Embryonic facial prominence (tissue), 1 donor: ENCODE results near the gene C8A.

Experiments
- DNase-seq: peaks from one replicate; pipeline ENCODE4 v3.0.0-alpha.2; 2016; ENCODE audit errors: extremely low spot score

C8A gene

DNA sequence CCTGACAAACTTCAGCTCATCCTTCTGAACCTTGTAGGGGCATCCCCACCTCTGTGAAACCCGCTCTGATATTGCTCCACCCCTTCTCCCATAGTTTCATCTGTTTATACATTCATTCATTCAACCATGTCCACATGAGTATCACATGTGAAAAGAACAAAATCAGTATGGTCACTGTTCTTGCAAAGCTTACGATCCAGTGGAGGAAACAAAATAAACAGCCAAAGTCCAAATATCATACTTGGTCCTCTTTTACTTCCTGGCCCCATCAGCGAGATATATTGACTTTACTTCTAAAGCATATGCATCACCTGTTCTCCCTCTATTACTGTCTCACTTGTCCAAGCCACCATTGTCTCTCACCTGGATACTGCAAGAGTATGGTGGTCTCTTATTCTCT is 35.6 kb downstream of the C8A start:
- no peak for DNase-seq

DNA sequence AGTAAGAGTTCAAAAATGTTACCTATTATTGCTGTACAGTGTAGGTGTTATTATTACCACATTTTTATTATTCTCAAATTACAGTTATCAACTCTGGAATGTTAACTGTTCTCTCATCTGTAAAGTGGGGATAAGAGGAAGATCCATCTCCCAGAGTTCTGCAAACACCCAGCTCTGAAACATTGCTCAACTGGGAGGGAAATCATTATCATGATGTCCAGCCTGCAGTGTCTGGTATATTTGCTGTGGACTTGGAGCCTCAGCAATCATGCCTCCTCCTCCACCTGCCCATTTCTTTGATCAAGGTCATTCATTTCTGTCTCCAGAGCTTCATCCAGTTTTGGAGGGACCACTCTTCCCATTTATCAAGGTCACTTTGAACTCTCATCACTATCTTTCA is 39.4 kb downstream of the C8A start:
- DNase-seq = no peak

DNA sequence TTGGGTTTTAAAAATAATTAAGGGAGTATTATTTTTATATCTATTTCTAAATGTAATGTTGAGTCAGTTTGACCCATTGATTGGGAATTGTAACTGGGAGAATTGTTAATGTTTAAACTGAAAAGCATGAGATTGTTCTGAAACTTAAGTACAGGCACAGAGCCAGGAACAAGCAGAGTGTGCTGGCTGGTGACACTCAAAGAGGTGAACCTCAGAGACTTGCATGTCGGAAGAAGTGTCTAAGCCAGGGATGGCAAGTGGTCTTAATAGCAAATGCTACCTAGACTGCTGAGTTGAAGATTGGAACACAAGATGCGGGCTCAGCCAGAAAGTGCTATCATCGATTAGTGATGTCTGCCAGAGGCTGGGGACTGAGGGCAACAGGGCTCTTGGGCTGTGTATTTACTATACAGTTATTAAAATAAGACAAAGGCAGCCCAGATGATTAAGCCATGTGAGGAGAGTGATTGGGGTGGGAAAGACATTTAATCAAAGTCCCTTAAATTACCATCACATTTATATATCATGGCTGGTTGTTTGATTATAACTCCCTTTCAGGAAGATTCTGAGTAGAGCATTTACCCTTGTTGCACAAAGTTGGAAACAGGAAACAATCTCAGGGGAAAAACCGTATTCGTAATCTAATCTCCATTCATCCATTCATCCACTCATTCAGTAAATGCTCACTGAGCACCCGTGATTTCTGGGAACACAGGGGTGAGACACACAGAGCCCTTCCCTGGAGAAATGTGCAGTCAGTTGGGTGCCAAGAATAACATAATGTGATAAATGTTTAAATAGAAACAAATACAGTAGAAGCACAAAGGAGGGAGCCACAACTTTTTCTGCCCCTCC is 42.8 kb downstream of the C8A start:
- no peak for DNase-seq

DNA sequence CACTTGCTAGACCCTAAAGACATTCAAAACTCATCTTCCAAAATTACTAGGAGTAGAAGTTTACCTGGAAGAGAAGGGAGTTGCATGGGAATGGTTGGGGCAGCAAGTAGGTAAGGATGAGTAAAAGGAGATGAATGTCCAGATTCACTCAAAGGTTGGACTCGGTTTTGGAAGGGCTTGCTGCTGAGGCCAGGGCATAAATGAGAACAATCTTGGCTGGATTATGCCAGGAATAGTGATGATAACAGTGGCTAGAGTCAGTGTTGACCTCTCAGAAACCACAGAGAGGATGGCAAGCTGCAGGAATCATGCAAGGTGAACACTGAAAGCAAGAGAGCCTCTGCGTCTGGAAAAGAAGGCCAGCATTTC is 43.4 kb downstream of the C8A start:
- DNase-seq = no peak

DNA sequence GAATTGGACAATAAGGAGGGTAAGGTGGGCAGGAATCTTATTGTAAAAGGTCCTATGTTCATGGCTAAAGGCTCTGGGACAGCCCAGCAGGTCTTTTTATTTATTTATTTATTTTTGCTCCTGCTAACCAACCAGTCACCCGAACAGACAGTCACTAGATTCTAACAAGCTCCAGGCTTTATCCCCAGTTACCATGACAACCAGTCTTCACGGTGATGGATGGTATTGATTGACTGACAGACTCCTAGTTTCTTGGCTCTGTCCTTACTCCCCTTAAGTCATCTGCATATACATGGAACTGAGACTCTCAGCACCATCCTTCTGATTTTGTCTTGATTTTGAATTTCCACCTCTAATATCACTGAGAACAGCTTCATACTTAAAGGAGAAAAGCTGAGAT is 44.3 kb downstream of the C8A start:
- no peak for DNase-seq

DNA sequence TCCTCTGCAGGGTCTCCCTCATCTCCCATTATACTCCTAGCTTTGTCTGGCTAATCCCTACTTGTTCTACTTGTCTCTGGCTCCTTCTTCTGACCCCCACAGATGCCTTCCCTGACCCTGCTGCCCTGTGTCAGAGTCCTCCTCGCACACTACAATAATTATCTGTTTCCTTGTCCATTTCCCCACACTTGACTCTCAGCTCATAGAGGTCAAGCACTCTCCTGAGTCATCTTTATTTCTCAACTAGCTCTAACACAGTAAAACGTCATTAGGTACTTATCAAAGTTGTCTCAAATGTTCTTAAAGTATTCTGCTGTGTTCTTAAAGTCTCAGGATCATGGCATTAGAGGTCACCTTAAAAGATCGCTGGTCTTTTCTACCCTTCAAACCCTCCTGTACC is 47.1 kb downstream of the C8A start:
- DNase-seq = no peak

DNA sequence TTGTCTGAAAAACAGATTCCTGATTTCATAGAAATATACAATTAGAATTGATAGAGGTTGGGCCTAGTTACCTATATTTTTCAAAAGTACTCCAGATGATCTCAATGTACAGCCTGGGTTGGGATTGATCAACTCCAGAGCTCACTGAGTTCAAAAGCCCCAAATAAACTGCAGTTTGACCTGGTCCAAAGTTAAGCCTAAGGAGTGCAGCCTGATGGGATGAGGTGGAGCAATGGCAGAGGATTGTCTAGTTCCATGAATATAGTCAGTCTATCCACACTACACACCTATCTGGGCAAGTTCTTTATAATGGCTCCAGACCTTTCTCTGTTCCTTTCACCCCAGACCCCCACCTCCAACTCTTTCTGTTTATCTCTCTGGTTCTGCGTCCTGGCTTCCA is 49.2 kb downstream of the C8A start:
- no peak for DNase-seq

DNA sequence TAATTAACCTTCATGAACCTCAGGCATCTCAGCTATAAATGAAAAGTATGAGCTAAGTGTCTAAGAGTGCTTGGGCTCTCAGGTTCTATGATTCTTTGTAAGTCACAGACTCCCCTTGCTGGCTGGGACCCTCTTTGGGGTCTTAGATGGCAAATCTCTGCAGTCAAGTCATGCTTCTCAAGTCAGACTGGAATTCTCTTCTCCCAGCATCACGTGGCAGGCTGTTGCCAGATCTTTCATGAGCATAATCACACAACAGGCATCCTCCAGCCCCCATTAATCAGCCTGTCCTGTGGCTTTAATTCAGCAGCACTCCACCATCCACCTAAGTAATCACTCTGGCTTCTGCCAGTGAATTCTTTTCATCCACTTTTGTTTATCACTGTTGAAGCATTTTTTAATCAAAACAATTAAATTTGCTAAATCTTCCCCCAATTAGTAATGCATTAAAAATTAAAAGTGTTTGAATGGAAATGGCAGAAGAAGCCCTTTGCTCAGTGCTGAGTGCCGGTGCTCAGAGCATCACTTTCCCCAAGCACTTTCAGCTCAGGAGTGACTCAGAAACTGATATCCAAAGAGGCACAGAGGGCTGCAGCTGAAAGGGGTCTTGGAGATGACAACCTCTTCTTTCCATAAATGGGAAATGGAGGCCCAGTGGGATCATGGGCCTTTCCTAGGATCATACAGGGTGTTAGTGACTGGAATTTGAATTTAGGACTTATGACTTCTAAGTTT is 50.2 kb downstream of the C8A start:
- no peak for DNase-seq

DNA sequence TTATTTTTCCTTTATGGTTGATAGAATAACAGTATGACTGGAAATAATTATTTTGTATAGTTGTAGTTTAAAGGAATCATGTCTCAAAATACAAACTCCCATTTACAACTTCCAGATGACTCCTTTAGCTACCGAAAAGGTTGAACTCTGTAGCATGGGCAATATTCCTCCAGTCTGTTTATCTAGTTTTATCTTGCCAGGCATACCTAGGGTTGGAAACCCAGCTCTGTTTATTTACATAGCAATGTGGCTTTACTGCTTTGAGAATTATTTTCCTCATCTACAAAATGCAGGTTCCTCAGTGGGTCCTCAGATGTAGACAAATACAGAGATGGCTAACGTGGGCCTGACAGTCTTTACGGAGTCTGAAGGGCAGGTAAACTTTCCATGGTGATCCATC is 51.1 kb downstream of the C8A start:
- DNase-seq = no peak

DNA sequence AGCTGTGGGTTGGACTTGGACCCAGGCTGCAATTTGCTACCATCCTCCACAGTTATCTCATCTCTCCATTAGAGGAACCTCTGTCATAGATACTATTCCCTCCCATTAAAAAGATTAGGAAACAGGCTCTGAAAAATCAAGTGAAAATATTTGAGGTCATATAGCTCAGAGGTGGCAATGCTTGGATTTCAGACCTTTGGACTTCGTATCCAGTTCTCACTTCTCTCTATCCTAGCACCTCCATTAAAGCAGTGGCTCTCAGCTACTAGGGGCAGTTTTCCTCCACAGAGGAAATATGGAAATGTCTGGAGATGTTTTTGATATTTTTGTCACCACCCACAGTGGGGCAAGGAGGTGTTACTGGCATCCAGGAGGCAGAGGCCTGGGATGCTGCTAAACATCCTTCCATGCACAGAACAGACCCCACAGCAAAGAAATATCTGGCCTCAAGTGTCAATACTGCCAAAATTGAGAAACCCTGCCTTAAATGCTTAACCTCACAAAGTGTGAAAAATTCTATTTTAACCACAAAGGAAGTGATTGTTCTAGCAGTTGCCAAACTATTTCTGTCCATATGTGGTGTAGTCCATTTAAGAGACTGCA is 54.1 kb downstream of the C8A start:
- no peak for DNase-seq

DNA sequence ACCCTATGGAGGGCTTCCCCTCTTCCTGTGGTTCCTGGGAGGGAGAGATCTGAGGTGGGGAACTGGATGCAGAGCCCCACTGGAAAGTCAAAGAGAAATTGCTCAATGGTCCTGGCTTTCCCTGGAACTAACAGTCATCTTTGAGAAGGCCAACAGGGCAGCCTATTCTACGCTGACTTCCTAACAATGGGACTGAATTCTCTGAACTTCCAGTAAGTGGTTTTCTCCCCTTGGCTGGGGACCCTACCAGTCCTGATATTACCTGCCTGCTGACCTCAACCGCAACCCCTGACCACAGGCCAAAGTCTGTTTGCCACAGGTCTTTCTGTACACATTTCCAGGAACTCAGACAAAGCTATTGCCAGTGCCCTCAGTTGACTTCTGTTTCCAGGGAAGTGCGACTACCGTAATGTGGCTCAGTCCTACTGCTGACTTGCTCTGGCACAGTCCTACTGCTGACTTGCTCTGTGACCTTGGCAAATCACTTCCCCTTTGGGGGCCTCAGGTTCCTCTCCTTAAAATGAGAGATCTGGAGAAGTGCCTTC is 55.9 kb downstream of the C8A start:
- no peak for DNase-seq

DNA sequence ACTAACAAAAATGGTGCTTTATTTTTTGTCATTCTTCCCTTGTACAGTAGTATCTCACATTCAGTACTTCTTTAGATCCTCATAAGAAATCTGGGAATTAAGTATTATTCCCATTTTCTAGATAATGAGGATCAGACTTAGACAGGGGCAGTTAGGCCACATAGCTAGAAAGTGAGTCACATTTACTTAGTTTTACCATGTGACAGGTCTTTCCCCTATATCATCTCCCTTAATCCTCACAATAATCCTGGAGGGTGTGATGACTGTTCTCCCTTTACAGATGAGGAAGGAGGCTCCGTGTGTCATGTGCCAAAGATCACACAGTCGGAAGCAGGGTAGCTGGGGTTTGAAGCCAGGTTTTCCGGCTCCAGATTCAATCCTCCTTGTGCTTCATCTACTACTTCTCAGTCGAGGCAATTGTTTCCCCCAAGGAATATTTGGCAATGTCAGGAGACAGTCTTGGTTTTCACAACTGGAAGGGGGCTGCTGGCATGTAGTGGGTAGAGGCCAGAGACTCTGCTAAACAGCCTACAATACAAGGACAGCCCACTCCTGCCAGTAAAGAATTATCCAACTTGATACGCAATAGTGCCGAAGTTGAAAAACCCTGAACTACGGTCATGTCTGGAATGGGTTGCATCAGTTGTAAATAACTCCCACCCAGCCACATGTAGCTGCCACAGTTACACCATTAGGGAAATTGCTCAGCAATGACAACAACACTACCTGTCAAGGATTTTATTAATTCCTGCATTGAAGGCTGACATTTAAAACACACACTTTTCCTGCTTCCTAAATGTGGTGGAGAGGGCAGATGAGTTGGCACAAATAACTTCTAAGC is 56.7 kb downstream of the C8A start:
- DNase-seq = no peak

DNA sequence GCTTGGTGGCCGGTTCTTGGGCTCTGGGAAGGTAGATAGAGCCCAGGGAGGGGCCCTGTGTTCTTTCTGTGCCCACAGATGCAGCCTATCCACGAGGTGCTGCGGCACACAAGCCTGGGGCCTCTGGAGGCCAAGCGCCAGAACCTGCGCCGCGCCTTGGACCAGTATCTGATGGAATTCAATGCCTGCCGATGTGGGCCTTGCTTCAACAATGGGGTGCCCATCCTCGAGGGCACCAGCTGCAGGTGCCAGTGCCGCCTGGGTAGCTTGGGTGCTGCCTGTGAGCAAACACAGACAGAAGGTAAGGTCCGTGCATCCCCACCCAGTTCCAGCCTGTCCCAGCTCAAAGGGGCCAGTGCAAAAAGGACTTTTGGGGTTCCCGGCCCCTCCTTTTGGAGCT is 57.7 kb downstream of the C8A start:
- no peak for DNase-seq

DNA sequence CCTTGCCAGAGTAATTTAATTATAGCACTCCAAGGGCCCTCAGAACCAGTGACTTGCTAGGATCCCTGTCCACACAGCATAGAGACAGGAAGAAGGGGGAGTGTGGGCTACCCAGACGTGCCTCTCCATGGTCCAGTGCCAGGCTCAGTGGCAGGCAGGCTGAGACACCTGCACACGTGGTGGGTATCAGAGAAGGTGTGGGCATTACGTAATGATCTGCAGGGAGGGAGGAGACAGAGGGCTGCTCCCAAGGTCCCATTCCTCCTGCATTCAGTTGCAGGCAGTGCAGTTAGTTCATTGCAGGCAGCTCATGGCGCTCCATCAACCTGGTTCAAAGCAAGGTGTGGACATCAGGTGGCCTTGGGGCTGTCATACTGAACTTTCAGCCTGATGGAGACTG is 61.4 kb downstream of the C8A start:
- no peak for DNase-seq

DNA sequence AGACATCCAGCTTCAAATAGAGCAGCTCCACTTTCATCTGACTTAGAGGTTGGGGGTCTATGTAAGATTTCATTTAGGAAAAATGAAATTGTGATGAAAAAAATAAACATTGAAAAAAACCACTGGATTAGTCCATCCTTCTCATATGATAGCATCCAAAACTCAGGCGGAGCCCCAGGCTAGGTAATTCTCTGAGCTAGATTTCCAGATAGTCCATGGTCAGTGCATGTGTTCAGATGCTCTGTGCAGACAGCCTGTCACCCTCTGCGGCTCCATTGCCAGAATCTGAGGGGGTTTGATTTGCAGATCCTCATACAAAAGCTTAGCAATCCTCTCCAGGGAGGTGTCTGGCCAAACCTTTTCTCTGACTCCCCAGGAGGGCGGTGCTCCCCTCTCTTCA is 62.0 kb downstream of the C8A start:
- no peak for DNase-seq

DNA sequence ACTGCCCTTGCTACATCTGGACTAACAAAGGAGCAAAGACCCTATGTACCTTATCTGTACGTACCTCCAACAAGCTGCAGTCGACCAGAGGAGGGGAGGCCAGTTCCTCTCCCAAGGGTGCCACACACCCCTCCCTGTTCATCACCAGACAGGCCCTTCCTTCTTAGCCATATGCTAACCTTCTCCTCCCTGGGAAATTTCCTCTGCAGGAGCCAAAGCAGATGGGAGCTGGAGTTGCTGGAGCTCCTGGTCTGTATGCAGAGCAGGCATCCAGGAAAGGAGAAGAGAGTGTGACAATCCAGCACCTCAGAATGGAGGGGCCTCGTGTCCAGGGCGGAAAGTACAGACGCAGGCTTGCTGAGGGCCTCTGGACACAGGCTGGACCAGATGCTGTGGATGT is 62.8 kb downstream of the C8A start:
- no peak for DNase-seq

DNA sequence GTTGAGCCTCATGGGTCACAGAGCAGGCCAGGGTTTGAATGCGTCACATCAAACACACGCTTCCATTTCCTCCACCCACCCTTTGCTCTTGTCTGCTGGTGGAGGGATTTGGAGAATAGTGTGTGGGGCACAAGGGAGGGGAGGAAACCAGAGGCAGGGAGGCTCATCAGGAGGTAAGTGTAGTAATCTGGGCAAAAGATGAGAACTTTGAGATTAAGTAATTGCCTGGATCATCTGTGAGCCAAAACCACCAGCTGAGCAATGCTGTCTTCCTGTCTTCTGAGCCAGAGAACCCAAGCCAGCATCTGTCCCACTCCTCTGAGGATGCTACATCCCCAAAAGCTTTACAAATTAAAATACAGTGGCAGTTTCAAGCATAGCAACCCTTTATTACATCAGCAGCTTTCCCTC is 66.0 kb downstream of the C8A start:
- DNase-seq = no peak

DNA sequence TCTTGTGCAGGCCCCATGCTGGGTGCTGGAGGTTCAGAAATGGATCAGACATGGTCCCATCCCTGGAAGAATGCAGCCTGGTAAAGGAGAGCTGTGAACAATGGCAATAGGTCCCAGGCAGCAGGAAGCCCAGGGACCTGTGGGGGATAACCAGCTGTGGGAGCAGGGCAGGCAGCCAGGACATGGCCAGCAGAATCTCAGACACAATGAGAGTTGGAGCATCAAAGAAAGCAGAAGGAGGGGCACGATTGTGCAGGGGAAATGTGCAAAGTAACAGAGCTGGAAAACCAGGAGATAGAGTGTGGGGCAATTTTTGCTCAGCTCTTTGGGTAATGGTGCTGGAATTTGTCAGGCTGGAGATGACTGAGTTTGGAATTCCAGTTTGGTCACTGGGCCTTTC is 66.9 kb downstream of the C8A start:
- no peak for DNase-seq

DNA sequence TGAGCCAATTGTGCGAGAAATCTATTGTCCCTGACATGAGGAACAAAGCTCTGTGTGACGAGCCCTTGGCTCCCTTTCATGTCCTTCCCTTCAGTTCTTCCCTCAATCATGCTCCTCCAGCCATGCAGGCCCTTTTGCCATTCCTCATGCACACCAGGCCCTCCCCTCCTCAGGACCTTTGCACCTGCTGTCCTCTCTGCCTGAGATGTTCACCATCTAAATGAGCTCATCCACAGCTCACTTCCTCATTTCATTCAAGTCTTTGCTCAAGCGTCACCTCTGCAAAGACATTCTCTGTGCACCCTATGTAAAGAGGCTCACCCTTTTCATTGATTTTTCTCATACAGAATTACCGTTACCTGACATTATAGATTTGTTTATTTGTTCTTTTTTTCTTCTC is 67.5 kb downstream of the C8A start:
- DNase-seq = no peak

DNA sequence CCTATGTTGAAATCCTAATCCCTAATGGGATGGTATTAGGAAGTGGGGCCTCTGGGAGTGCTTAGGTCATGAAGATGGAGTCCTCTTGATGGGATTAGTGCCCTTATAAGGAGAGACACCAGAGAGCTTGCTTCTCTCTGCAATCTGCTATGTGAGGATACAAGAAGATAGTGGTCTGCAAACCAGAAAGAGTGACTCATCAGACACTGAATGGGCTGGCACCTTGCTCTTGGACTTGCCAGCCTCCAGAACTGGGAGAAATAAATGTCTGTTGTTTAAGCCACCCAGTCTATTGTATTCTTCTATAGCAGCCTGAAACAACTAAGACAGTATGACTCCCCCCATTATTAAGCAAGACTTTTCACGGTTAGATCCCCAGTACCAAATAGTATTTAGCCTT is 67.9 kb downstream of the C8A start:
- DNase-seq = no peak

DNA sequence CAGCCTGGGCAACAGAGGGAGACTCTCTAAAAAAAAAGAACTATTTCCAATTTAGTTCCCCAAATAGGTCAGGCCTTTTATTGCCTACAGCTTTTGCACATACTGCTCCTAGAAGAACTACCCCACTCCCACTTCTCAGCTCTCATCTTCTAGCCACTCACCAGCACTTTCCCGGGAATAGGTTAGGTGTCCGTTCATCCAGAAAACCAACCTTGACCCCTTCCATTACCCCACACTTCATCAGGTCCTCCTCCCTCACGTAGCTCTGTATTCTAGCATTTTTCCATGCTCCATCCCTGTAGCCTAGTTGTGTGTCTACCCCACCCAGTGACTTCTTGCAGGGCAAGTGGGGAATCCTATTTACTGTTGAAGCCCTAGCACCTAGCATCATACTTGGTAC is 68.6 kb downstream of the C8A start:
- no peak for DNase-seq

DNA sequence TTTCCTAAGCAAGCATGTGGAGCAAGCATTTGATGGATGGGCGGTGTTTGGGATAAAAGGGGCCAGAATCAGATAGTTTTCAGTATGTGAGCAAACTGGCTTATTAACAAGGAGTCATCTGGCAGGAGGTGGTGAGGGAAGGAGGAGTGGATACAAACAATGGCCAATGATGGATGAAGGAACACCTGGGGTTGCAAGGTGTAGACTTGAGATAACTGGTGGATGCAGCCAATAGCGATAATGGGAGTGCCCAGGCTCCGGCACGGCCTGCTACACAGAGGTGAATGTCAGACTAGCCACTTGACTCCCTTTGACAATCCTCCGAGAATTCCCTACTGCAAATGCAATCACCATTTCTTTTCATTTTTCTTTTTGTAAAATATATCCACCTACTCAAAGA is 69.5 kb downstream of the C8A start:
- no peak for DNase-seq
